HG03175 (cell line): Measurements from ENCODE around the gene RP2.

Experiments
- ATAC-seq: cut with Tn5 transposase; IDR thresholded peaks from one replicate; pipeline ENCODE4 v1.9.1; 2021; ENCODE audit warnings: mild to moderate bottlenecking, moderate library complexity; ENCODE audit not compliant: unreplicated experiment

Gene RP2

DNA sequence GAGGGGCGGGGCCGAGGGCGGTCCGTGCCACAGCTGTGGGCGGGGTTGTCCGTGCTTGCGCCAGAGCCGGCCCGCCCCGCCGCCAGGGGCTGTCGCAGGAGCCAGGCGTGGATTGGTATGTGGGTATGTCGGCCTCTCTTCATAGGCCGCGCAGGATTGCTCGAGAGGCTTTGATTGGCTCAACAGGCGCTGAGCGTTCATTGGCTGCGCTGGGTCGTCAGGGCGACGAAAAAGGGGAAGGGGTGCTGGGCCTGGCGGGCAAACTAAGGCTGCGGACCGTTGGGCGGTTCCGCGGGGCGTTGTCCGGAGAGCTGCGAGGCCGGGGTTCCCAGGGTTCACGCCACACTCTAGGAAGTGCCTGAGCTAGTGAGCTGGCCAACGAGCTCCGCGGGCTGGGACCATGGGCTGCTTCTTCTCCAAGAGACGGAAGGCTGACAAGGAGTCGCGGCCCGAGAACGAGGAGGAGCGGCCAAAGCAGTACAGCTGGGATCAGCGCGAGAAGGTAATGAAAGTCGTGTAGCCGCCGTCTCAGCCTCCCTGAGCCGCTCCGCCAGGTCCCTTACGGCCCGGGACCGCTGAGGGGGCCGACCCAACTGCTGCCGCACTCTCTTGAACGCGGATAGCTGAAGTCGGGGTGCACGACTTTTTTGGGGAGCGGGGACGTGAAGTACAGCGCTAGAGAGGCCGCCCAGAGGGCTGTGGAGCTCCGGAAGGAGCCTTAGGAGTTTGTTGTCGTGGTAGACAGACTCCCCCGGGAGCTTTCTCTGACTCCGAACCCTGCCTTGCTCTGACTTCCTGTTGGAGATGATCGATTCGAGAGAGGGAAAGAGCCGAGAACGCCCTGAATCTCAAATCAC, at the start of gene RP2:
Gene RP2, plus strand, starts transcription at position 343 of the 857 bp plus-strand sequence. Its CDS starts 58 bp downstream, at position 401.
- peak; percentile 86 for ATAC-seq

DNA sequence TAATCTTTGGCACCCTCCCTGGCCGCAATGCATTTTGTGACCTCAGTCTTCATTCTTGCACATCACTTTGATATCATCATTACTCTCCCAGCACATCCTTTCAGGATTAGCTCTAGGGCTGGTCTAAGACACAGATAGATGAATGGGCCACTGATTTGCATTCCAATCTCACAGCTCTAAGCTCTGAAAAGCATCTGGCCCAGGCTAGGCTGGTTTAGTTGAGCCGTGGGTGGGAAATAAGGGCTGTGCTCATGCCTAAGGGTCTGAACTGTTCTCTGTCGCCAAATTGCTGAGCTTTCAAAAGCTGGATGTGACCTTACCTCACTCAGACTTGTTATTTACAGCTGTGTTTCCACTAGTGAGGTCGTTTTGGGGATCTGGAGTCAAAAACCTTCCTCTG, 47.9 kb upstream of the RP2 start:
- no peak for ATAC-seq

DNA sequence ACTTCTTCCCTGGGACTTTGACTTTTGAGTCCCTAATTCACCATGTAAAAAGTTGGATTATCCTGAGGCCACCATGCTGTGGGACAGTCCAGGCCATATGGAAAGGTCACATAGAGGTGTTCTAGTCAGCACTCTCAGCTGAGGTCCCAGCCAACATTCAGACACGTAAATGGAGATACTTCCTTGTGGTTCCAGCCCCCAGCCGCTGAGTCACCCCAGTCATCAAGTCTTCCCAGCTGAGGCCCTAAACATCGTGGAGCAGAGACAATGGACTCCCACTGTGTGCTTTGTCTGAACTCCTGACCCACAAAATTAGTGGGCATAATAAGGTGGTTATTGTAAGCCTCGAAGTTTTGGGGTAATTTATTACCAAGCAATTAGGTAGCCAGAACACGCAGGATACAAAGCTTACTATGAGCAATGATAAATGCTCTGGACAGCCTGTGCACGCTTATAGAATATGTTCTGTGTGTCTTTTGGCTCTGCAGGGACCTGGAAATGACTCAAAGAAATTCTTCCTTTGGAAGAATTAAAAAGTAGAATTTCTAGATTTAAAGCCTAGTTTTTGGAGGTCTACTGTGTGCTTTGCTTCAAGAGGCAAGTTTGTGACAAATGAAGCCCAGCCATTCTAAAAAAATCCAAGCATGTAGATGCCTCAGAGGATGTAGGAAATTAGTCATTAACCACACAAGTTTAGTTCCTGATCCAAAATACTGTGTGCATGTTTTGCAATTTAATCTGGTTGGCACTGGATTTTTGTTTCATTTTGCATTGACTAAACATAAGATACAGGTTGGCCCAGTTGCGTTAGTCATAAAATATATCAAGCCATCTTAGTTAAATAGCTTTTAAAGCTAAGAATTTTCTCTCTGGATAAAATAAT, 44.7 kb upstream of the RP2 start:
- no peak for ATAC-seq

DNA sequence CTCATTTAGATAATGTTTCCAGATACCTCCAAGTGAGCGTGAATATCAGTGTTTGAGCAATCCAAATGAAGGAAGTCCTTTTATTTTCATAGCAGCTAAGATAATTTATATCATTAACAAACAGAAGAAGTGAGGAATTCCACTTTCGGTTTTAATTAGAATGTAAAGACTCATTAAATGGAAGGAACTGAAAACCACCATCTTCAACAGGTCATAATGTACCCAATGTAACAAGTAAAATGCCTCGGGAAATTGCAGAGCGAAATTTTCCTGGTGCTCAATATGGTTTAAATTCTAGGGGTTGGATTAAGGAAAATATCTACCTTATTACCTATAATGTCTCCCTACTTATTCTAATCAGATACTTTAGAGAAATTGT, 44.0 kb upstream of the RP2 start:
- no peak for ATAC-seq

DNA sequence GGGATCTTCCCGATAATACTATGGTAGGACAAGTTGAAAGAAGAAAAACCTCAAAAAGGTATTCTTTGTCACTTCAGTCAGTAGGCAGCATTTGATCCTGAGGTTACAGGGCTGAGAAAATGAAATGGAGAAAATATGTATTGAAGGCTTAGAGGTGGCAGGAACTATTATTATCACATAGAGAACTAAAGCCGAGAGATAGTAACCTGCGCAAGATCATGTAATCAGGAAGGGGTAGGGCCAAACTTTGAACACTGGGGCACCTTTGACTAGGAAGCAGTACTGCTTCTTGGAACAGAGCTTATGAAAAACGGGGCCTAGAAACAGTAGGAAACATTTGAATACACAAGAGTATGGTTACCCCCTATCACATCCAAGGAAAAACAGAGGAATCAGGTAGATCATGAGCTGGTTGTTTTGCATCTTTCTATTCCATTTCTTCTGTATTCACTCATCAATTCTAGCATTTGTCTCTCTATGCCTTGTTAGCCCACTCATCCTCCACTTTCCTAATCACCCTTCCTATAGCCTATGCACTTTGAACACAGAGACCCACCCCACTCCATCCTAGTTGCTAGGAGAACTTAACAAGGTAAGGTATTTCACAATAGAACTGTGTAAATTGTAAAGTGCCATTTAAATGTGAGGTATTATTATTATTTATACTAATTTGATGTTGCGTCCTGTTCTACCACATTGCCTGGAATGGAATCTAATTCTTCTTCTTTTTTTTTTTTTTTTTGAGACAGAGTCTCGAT, 43.3 kb upstream of the RP2 start:
- ATAC-seq = no peak

DNA sequence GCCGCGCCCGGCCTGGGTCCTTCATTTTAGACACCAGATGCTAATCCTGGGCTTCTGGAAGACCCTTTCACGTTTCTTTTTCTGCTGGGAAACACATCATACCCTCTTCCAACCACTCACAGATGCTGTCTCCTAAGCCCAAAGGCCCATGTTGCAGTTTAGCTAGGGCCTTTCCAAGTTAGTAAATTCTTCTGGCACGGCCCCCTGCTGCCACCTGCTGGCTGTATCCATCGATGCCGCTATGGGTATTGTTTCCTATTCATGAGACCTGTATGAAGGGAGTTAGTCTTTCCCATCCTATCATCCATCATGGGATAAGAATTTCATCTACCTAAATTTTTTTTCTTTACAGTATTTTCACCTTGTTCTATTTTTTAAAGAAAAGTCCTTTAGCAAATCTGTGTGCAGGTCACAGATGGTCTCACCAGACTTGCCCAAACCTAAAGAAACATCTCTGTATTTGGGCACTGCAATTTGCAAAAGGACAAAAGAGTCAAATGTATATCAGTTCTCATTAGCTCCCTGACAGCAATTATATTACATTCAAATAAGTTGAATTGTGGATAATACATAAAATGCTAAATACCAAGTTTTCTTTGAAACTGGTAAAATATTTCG, 40.2 kb upstream of the RP2 start:
- no peak for ATAC-seq

DNA sequence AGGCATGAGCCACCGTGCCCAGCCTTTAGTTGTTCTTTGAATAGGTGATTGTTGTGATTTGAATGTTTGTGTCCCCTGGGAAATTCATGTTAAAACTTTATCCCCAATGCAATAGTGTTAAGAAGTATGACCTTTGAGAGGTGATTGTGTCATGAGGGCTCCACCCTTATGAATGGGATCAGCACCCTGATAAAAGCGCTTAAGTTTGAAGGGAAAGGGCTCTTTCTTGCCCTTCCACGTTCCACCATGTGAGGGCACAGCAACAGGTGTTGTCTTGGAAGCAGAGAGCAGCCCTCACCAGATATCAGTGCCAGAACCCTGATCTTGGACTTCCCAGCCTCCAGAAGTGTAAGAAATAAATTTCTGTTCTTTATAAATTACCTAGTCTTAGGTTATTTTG, 33.7 kb upstream of the RP2 start:
- no peak for ATAC-seq

DNA sequence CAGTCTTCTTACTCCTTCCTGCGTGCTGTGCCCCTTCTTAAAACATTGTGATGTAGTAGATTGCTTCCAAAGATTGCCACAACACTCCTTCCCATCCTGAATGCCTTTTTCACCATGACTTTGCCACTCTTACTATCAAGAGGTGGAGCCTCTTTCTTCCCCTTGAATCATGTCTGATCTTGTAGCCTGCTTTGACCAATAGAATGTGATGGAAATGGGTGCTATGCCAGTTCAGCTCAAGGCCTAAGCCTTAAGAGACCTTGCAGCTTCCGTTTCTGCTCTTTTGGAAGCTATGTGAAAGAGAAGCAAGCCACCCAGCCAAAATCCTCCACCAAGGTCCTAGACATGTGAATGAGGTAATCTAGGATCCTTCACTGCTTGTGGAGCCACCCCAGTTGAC, 31.6 kb upstream of the RP2 start:
- no peak for ATAC-seq

DNA sequence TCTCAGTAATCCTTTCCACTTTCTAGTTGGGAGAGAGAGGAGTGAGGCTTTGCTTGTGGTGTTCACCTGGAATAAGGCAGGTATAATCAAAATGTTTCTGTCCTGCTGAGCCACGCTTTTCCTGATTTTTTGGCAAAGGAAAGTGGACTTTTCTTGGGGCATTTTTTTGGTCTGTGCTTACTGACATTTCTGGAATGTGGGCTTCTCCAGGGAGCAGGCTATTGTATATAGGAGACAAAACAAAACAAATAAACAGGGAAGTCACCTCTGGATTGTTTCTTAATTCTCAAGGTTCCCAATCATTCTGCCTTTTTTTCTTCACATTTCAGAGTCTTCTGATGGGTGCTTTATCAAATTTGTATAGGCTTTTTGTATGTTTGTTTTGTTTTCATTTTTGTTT, 25.7 kb upstream of the RP2 start:
- ATAC-seq = no peak

DNA sequence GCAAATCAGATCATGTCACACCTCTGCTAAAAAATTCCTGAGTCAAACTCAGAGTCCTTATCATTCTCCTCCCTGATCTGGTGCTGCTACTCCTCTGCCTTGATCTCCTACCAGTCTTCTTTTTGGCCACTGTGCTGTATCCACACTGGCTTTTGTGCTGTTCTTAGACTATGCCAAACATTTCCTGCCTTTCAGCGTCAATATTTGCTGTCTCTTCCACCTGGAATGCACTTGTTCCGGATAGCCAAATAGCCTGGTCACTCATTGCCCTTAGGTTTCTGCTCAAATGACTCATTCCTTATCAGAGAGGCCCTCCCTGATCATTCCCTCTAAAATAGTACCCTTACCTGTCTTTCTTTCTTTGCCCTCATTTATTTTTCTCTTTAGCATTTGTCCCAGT, 24.4 kb upstream of the RP2 start:
- no peak for ATAC-seq

DNA sequence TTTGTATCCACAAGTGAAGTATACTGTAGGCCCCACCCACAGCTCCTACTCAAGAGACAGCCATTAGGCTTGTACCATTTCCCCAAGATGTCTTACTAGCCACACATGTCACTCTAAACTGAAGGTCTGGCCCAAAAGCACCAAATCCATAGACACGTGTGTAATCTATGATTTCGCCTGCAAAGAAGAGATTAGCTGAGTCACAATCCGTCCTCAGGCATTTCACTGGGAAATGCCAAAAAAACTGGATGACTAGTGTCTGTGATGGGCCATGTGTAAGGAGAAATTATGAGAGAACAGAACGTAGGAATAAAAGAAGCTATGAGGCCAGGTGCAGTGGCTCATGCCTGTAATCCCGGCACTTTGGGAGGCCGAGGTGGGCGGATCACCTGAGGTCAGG, 21.9 kb upstream of the RP2 start:
- ATAC-seq = no peak

DNA sequence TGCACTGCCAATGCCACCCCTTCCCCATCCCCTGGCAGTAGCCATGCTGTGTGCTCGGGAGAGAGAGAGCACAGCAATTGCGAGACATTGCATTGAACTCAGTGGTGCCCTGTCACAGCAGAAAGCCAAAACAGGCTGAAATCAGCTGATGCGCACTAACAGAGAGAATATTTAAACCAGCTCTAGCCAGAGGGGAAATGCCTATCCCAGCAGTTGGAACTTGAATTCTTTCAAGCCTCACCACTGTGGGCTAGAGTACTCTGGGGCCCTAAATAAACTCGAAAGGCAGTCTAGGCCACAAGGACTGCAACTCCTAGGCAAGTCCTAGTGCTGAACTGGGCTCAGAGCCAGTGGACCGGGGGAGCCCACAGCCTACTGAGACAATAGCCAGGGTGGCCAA, 17.7 kb upstream of the RP2 start:
- ATAC-seq = no peak

DNA sequence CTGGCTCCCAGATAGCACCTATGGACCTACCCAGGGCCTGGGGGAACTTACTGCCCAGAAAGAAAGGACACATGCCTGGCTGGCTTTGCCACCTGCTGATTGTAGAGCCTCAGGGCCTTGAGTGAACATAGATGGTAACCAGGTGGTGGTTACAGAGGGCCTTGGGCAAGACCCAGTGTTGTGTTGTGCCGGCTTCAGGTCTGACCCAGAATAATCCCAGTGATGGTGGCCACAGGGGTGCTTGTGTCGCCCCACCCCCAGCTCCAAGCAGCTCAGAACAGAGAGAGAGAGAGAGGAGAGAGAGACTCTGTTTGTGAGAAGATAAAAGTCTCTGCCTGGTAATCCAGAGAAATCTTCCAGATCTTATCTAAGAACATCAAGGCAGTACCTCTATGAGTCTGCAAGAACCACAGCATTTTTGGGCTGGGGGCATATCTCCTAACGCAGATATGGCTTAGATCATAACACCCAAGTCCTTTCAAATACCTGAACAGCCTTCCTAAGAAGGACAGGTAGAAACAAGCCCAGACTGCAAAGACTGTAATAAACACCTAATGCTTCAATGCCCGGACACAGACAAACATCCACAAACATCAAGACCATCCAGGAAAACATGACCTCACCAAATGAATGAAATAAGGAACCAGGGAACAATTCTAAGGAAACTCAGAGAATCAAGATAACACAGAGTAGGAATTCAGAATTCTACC, 16.3 kb upstream of the RP2 start:
- no peak for ATAC-seq

DNA sequence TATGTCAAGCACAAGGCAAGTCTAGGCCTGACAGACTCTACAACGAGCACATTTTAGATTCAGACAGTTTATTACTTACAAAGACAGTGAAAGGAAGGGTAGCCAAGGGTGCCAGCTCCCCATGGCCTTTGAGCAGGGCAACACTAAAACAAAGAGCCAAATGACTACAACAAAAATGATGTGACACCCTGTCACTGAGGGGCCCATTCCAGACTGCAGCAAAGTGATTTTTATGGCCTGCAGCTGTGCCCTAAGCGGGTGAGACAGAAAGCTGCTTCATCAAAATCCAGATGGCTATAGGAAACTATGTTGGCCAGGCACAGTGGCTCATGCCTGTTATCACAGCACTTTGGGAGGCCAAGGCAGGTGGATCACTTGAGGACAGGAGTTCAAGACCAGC, 13.4 kb upstream of the RP2 start:
- no peak for ATAC-seq

DNA sequence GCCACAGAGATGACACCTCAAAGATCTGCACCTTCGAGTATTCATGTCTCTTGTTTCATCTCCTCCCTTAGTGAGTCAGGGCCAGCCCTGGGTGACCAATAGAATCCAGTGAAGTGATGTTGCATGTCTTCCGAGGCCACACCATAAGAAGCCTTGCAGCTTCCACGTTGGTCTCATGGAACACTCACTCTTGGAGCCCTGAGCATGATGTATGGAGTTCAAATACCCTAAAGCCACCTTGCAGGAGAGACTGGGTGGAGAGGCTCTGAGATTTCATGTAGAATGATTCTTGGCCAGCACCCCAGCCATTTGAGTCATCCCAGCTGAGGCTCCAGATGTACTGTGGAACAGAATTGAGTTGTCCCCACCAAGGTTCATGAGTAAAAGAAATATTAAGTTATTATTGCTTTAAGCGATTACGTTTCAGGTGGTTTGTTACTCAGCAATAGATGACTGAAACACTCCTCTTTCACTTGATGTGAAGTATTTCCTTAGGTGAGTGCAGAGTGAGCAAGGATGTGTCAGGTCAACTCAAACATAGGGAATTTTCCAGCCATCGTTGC, 5.0 kb upstream of the RP2 start:
- no peak for ATAC-seq

DNA sequence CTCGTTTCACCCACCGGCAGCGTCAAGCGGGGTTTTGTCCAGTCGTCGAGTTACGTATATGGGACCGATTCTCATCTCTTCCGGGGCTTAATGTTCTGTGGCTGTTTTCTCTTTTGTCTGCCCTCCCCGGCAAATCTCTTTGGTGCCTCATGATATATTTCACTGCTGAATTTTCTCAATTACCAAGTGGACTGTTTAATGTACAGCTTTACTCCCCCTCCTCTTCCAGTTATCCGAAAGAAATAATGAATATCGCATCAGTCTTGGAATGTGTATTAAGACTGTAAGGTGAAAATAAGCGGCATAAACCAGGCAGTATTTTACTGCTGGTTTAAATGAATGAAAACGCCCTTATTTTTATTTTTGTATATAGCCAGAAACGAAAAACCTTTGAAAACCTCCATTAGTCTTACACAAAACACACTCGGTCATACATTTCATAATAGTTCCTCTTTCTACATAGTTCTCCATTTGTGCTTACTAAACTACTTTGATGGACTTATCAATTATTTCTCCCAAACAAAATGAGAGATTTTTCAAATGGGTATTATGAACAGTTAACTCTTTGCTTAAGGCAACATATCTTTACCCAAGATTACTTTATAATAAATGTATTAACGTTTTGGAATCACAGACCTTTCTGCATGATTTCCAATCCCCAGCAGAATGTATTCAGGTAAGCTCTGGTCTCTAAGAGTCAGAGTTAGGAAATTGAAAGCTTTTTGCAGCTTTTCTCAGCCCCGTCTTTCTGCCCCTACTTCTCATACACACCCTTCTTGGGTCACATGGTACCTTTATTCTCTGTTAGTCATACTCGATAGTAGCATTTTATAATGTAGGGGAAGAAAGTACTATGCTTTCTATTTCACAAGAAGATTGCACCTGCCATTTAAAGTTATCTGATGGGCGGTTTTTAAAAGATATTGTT, 979 bp downstream of the RP2 start:
- no peak for ATAC-seq

DNA sequence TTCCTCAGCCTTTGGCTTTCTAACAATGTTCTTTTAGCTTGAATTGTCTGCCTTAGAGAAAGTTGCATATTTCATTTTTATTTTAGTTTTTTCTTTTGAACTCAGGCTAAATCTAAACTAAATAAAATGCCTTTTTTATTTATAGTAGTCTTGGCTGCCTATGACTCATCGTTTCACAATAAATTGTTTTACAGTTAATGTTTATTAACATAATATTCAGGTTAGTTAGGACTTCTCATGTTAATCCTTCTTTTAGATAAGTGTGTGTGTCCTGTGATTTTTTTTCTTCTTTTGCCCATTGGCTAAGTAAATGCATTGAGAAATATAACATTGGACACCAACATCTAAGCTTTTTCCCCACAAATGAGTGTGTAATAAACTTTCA, 1.6 kb downstream of the RP2 start:
- ATAC-seq = no peak

DNA sequence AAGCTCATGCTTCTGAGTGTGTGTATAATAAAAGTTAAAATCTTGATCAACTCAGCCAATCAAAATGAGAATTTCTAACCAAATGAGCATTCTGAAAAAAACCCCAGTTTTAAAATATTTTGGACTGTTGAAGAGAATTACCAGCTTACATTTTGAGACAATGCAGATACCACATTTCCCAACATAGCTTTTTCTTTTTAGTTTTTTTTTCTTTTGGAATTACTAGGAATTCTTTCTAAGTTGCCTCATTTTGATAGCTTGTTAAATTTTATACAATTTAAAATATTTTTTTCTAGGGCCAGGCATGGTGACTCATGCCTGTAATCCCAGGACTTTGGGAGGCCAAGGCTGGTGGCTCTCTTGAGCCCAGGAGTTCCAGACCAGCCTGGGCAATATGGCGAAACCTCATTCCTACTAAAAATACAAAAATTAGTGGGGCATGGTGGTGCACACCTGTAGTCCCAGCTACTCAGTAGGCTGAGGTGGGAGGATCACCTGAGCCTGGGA, 2.2 kb downstream of the RP2 start:
- no peak for ATAC-seq

DNA sequence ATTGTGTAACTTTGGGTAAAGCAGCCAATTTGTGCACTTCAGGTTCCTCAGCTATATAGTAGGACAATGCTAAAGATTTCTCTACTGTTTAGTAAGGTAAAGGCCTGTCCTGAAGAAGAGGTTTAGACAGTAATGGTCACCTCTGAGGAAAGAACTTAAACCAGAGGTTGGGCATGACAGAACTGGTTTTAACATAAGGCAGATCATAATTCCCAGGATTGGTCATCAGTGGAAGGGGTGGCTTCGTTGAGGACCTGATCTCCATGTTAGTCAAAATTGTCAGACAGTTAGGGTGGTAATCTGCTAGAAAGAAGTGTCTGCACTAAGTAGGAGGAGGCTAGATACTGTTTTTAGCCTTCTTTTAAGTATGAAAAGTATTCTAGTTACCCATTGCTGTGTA, 4.1 kb downstream of the RP2 start:
- ATAC-seq = no peak
